ENCODE data around the gene PRKAG3.

PRKAG3 gene

GRCh38 chr2:218839430-218839829 is 7.8 kb upstream of the PRKAG3 start:
- DNase-seq (ENCODE audit: low spot score): no peak

DNA sequence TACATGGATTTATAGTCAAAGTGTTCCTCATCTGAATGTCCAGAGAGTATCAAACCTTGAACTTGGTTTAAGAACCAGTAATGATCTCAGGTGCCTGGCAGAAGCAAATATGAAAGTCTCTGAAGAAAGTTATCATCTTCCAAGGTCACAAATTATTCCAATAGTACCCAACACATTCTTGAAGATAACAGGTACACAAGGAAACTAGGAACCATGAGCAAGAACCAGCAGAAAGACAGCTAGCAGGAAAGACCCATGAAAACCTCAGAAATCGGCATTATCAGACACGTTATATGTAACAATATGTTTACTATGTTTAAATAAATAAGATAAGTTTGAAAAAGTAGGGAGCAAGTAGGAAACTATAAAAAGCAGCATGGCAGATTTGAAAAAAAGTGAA is 5.9 kb upstream of the PRKAG3 start:
- DNase-seq (ENCODE audit: low spot score): no peak

DNA sequence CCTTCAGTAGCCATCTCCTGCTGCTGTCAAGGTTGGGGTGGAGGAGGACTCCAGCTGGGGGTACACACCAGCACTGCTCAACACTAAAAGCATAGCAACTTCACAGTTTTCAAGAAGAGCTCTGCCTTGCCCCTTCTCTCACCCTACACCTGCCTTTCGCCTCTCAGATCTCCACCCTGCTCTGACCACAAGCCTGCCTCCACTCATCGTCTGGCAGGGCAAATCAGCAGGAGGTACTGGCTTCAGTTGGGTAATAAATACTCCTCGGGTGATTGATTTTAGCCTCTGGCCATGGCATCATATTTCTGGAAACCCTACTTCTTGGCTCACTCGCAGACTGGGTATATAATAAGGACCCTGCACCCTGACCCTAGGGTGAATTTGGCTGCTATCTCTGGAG is 3.1 kb upstream of the PRKAG3 start:
- DNase-seq (ENCODE audit: low spot score): no peak

- DNase-seq (ENCODE audit: low spot score): no peak
Measured at GRCh38 chr2:218833023-218833609, 1.5 kb upstream of the PRKAG3 start.

DNA sequence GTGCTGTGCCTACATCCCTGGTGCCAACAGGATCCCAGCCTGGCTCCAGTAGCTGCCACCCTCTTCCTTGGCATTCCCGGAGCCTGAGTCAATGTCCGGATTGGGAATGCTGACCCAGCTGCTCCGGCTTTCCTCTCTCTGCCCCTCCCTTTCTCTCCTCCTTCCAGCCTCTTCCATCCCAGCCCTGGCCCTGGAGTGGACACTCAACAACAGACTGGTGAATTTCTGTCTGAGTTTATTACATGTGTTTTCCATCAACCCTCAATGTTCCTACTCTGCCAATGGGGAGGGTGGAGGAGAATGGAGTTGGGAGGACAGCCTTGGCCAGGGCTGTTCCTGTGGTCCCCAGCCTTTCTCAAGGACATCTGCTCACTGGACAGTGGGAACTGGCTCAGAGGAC is 917 bp upstream of the PRKAG3 start:
- no peak for DNase-seq (ENCODE audit: low spot score)

DNA sequence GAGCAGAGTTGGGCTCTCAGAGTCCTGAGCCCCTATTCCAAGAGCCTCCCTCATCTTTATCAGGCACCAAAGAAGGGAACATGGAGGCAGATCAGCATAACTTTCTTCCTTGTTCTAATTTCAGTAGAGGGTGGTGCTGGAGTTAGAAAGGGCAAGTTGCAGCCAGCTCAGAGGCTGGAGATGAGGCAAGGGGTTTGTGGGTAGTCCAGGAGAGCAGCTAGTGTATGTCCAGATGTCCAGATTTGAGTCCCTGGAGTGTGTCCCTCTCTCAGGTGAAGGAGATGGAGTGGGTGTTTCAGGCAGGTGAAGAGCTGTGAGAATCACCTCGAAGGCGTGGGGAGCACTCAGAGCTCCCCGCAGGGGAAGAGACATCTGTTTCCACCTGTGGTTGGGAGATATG is 478 bp upstream of the PRKAG3 start:
- DNase-seq (ENCODE audit: low spot score): no peak

- no peak for DNase-seq (ENCODE audit: low spot score)
Measured at GRCh38 chr2:218830526-218831306, 887 bp downstream of the PRKAG3 start.

GRCh38 chr2:218829868-218830451 is 1.6 kb downstream of the PRKAG3 start:
- no peak for DNase-seq (ENCODE audit: low spot score)

DNA sequence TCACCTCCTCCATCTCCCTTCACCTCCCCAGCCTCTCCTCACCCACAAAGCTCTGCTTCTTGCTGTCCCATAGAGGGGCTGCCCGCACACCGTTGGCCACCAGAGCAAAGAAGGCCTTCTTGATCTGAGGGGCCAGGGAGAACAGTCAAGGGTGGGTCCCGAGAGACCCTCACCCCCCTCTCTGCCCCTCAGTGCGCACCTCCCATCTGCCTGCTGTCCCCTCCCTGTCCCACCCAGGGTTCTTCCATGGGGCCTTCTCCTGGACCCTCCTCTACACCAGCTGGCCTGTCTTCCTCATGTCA is 3.2 kb downstream of the PRKAG3 start:
- no peak for DNase-seq (ENCODE audit: low spot score)

- DNase-seq (ENCODE audit: low spot score): no peak
Measured at GRCh38 chr2:218827701-218828476, 3.7 kb downstream of the PRKAG3 start.

DNA sequence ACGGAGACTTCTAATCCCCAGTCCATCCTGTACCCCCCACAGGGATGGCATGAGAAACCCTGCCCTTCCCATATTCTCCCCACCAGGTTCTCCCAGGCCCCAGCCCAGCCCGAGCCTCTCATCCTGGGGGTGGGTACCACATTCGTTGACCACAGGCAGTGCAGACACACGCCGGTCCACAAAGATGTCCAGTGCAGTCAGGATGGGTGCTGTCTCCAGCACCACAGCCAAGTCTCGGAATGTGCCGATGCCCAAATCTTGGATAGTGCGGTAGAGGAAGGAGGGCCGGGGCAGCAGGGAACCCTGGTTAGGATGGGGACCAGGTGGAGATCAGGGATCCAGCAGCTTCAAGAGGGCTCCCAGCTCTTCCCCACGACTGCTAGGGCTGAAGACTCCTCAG is 4.8 kb downstream of the PRKAG3 start:
- DNase-seq (ENCODE audit: low spot score): no peak

DNA sequence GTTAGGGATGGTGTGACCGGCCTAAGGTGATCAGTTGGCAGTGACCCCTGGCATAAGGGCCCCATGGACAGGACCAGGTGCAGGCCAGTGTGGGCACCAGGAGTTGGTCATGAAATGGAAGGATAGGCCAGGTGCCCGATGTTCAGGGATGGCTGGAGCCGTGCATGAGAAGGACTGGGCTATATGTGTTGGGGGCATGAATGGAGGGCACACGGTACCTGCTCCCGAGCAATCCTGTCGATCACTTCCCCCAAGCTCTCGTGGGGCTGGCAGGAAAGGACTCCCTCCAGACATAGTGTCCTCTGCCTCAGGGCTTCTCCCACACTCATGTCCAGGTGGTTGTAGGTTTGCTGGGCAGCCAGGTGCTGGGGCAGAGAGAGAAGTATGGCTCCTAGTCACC is 7.6 kb downstream of the PRKAG3 start:
- DNase-seq (ENCODE audit: low spot score): peak; percentile 25

DNA sequence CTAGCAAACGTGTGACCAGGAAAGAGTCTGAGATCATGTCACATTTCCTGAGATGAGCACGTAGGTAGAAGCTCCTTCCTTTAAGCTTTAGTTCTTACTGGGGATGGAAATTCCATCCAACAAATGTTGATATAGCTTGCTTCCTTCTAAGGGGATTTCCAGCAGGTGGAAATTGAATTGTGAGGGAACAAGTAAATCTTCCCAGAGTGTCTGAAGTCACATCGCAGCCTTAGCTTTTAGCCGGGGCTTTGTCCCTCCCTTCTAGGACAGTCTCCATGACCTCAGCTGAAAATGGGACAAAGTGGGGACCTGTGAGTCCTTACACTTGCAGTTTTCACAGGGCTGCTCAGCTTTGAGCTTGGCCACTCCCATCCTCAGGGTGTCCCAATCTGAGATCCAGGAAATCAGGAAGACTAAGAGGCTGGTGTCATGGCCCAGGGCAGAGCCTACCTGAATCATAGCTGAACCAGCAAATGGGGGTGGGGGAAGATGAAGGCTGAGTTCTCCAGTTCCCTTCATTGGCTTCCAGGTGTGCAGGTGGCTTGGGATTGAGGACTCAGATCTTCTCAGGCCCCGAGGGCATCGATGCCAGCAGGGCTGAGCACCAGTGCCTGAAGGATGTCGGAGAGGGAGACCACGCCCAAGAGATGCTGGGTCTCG is 8.3 kb downstream of the PRKAG3 start:
- no peak for DNase-seq (ENCODE audit: low spot score)

DNA sequence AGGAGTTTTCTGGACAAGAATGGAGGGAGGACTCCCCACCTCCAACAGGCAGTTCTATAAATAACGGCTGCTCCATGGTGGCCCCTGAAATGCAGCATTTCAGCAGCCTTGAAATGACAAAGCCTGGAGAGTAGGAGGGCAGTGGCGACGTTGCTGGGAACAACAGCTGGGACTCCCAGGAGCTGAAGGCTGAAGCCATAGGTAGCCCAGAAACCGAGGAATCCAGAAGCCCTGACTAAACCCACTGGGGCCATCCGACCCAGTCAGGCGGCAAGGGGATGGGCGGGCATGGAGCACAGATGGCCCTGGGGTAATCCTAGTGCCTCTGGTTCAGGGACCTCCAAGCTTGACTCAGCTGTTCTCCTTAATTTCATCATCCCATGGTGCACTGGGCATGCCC is 9.0 kb downstream of the PRKAG3 start:
- DNase-seq (ENCODE audit: low spot score): no peak

GRCh38 chr2:218821605-218822211 is 9.9 kb downstream of the PRKAG3 start:
- DNase-seq (ENCODE audit: low spot score): no peak

GRCh38 chr2:218820746-218821369 is 10.7 kb downstream of the PRKAG3 start:
- DNase-seq (ENCODE audit: low spot score): no peak

DNA sequence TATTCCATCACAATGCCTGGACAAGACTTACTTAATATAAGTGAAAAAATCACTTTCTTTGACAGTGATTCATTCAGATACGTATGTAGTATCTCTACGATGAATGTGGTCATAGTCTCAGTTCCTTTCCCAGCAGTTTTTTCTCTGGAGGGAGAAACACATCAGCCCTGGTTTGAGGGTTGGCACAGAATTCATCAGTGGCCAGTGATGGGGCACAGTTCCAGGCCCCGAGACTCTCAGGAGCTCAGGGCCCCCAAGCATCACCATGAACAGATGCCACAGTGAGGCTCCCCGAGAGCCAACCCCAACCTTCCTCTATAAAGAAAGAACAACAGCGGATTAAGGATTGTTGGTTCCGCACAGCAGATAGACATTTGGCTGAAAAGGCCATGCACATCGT is 12.5 kb downstream of the PRKAG3 start:
- DNase-seq (ENCODE audit: low spot score): no peak

- no peak for DNase-seq (ENCODE audit: low spot score)
Measured at GRCh38 chr2:218816561-218817011, 15.0 kb downstream of the PRKAG3 start.

GRCh38 chr2:218815649-218816048 is 16.0 kb downstream of the PRKAG3 start:
- DNase-seq (ENCODE audit: low spot score): no peak

GRCh38 chr2:218815244-218815637 is 16.4 kb downstream of the PRKAG3 start:
- DNase-seq (ENCODE audit: low spot score): no peak

DNA sequence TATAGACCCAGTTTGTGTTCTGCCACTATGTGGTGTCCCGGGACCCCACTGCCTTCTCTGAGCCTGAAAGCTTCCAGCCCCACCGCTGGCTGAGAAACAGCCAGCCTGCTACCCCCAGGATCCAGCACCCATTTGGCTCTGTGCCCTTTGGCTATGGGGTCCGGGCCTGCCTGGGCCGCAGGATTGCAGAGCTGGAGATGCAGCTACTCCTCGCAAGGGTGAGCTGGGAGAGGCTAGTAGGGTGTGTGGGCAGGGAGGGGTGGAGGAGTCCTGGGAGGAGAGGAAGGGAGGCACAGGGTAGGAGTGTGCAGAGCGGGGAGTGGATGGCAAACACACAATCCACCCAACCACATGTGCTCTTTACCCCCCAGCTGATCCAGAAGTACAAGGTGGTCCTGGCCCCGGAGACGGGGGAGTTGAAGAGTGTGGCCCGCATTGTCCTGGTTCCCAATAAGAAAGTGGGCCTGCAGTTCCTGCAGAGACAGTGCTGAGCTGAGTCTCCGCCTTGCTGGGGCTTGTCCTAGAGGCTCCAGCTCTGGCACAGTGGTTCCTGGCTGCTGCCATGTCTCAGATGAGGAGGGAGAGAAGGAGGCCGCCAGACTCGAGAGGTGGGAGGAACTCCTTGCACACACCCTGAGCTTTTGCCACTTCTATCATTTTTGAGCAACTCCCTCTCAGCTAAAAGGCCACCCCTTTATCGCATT is 16.9 kb downstream of the PRKAG3 start:
- DNase-seq (ENCODE audit: low spot score): no peak

All from ecto neural progenitor cell (in vitro differentiated cells).